HepG2 (cell line): ENCODE data around the gene TMEM86B. TPM values are rescaled to one million over a fixed set of nuclear protein-coding genes. Genes with fewer than 3 reads are reported as not detected.

ENCODE experiments used
- ATAC-seq: fragments of 200-7000 bp; cut with Tn5 transposase; 3 replicates; pipeline ENCODE4 v1.9.1; 2020; ENCODE audit warnings: mild to moderate bottlenecking, moderate library complexity
- BruUV-seq: library from RNA; stranded (reverse); fragments of 400-500 nt; replicated peaks from 2 replicates; lab custom pipeline; 2021; lab: Mats Ljungman, UMichigan
- CTCF ChIA-PET: fragments of 300-600 bp; formaldehyde crosslinking; extraction: SDS; loops from one replicate; lab custom pipeline; 2021; ENCODE audit warnings: low total read pairs, inconsistent platforms, low intra/inter-chr PET ratio; lab: Yijun Ruan, JAX
- POLR2A ChIA-PET: fragments of 350-600 bp; sonication (Branson Sonifier 250); formaldehyde crosslinking; loops from one replicate; lab custom pipeline; 2020; ENCODE audit warnings: antibody characterized with exemption, inconsistent platforms; lab: Yijun Ruan, JAX
- DNase-seq: peaks from one replicate; pipeline ENCODE4 v3.0.0-alpha.2; 2015; ENCODE audit warnings: low spot score
- FAIRE-seq: peaks from 3 replicates; lab custom pipeline; 2011; peaks lifted over from hg19 to GRCh38; lab: Jason Lieb, UNC
- H2AFZ ChIP-seq: one replicate; pipeline ENCODE4 v1.6.1; 2011; ENCODE audit warnings: low read length, inconsistent platforms
- H3K27ac ChIP-seq: fragments of 300-600 bp; 3 replicates; pipeline ENCODE4 v1.8.0; 2011; ENCODE audit warnings: mixed run types, mild to moderate bottlenecking, mixed read lengths, low read length, inconsistent platforms; ENCODE audit not compliant: insufficient read depth; ENCODE audit errors: extremely low read length
- H3K27me3 ChIP-seq, 2 experiments: fragments of 200-600 bp in 1 of 2; 2 replicates in 1 of 2; 3 replicates in 1 of 2; pipeline versions ENCODE4 v1.6.0 to v1.8.0; 2011; ENCODE audit warnings: low read length in 2 of 2, mild to moderate bottlenecking in 2 of 2, moderate library complexity in 2 of 2, inconsistent platforms in 1 of 2; ENCODE audit not compliant: insufficient read depth in 2 of 2, control insufficient read depth in 1 of 2
- H3K36me3 ChIP-seq, 2 experiments: fragments of 200-600 bp in 1 of 2; replicated peaks in 1 of 2; 2 replicates in 1 of 2; 3 replicates in 1 of 2; pipeline versions ENCODE4 v1.5.1 to v1.8.0; 2011; ENCODE audit warnings: low read length in 2 of 2, inconsistent platforms in 1 of 2; ENCODE audit not compliant: insufficient read depth in 2 of 2, control insufficient read depth in 1 of 2
- H3K4me1 ChIP-seq: 2 replicates; pipeline ENCODE4 v1.5.1; 2012; ENCODE audit warnings: low read length, inconsistent platforms; ENCODE audit not compliant: insufficient read depth
- H3K4me2 ChIP-seq: 2 replicates; pipeline ENCODE4 v1.6.0; 2011; ENCODE audit warnings: low read depth, low read length, inconsistent platforms
- H3K4me3 ChIP-seq, 3 experiments: fragments of 200-600 bp in 1 of 3; sonication (generic), shearing (Covaris generic) in 1 of 3; replicated peaks in 1 of 3; 2 replicates each; pipeline ENCODE4 v1.5.1; 2011 to 2016; ENCODE audit warnings: low read length in 3 of 3, inconsistent platforms in 2 of 3, low read depth in 2 of 3, mild to moderate bottlenecking in 2 of 3, control low read depth in 1 of 3, mixed read lengths in 1 of 3; ENCODE audit not compliant: insufficient read depth in 1 of 3
- H3K79me2 ChIP-seq: one replicate; pipeline ENCODE4 v1.6.1; 2011; ENCODE audit warnings: low read length, inconsistent platforms; ENCODE audit not compliant: insufficient read depth
- H3K9ac ChIP-seq: 2 replicates; pipeline ENCODE4 v1.6.0; 2011; ENCODE audit warnings: mild to moderate bottlenecking, low read depth, low read length, inconsistent platforms; ENCODE audit not compliant: insufficient read depth
- H3K9me3 ChIP-seq: 2 replicates; pipeline ENCODE4 v1.5.1; 2012; ENCODE audit warnings: mild to moderate bottlenecking, low read length
- H4K20me1 ChIP-seq: 2 replicates; pipeline ENCODE4 v1.6.0; 2011; ENCODE audit warnings: inconsistent platforms, mild to moderate bottlenecking, low read length, moderate library complexity; ENCODE audit not compliant: insufficient read depth
- ATM ChIP-seq: fragments of 450-650 bp; IDR thresholded peaks from 2 replicates; pipeline ENCODE4 v1.7.1; 2017; ENCODE audit warnings: mild to moderate bottlenecking, borderline replicate concordance
- HCFC1 ChIP-seq: fragments of 150-350 bp; IDR thresholded peaks from 2 replicates; pipeline ENCODE4 v1.6.1; 2014; ENCODE audit warnings: low read depth, low read length
- IRF9 ChIP-seq: sonication (generic); formaldehyde crosslinking; IDR thresholded peaks from 2 replicates; pipeline ENCODE4 v1.8.0; 2022; ENCODE audit warnings: missing genetic modification reagents, mild to moderate bottlenecking, borderline replicate concordance
- NFE2L1 ChIP-seq: sonication (generic); formaldehyde crosslinking; IDR thresholded peaks from 2 replicates; pipeline ENCODE4 v1.4.0; 2020; ENCODE audit warnings: missing genetic modification reagents, mild to moderate bottlenecking, borderline replicate concordance
- SUZ12 ChIP-seq: fragments of 150-350 bp; IDR thresholded peaks from 2 replicates; pipeline ENCODE4 v1.6.1; 2014; ENCODE audit warnings: low read depth, low read length
- THAP11 ChIP-seq: IDR thresholded peaks from 2 replicates; pipeline ENCODE4 v1.6.1; 2016; ENCODE audit warnings: missing biosample characterization, missing genetic modification reagents
- U2AF2 ChIP-seq: fragments of 200-400 bp; formaldehyde crosslinking; IDR thresholded peaks from 2 replicates; pipeline ENCODE4 v1.6.1; 2017; ENCODE audit warnings: low read depth, mild to moderate bottlenecking, low read length
- ZNF143 ChIP-seq: sonication (generic); formaldehyde crosslinking; IDR thresholded peaks from 2 replicates; pipeline ENCODE4 v1.4.0; 2020; ENCODE audit warnings: missing genetic modification reagents
- ZNF451 ChIP-seq: sonication (generic); formaldehyde crosslinking; IDR thresholded peaks from 2 replicates; pipeline ENCODE4 v1.5.0; 2020; ENCODE audit warnings: mild to moderate bottlenecking, missing genetic modification reagents
- ZNF552 ChIP-seq: sonication (generic); formaldehyde crosslinking; IDR thresholded peaks from 2 replicates; pipeline ENCODE4 v1.9.0; 2022; ENCODE audit warnings: missing genetic modification reagents, mild to moderate bottlenecking, borderline replicate concordance
- ZNF598 ChIP-seq: sonication (generic); formaldehyde crosslinking; IDR thresholded peaks from 2 replicates; pipeline ENCODE4 v1.5.1; 2020; ENCODE audit warnings: mild to moderate bottlenecking, missing genetic modification reagents, borderline replicate concordance
- ZNF780A ChIP-seq: sonication (generic); formaldehyde crosslinking; IDR thresholded peaks from 2 replicates; pipeline ENCODE4 v1.8.0; 2022; ENCODE audit warnings: mild to moderate bottlenecking, missing genetic modification reagents, moderate library complexity
- WGBS: methylation state at CpG from one replicate; pipeline ENCODE4 v1.1.6; 2017; ENCODE audit warnings: low lambda C conversion rate; 5-methylcytosine and 5-hydroxymethylcytosine counted together
- in situ Hi-C: cut with HindIII; loops from 2 replicates; pipeline ENCODE4 v1.10.0; 2017; ENCODE audit warnings: low pct_unique_long_range_greater_than_20kb; ENCODE audit not compliant: extremely low pct_ligation_motif_present
- intact Hi-C: fragments of 100-400 bp; cut with micrococcal nuclease; formaldehyde crosslinking; loops from one replicate; pipeline ENCODE4 v1.10.0; 2022; ENCODE audit not compliant: unreplicated experiment
- polyA plus RNA-seq, 8 experiments: library from polyadenylated mRNA; depleted of rRNA in 3 of 8; stranded (reverse) in 7 of 8; unstranded in 1 of 8; fragments of >200 nt; fragmentation: Illumina TruSeq in 4 of 8; extraction: Trizol in 4 of 8; gene quantifications; 2 replicates each; pipeline versions ENCODE4 v1.2.1 to v1.2.3, GENCODE V29; 2011 to 2016; ENCODE audit warnings: low read depth in 4 of 8, missing spikeins in 1 of 8, mixed read lengths in 1 of 8; ENCODE audit not compliant: insufficient read depth in 1 of 8
- total RNA-seq, 5 experiments: library from RNA; depleted of rRNA; stranded (reverse); fragments of >200 nt; fragmentation: Illumina TruSeq; extraction: Trizol; gene quantifications; 2 replicates each; pipeline ENCODE4 v1.2.3, GENCODE V29; 2016; ENCODE audit warnings: low read depth in 1 of 5
- TF ChIP-seq, protein P1 (sequence below): sonication (generic); formaldehyde crosslinking; IDR thresholded peaks from 2 replicates; pipeline ENCODE4 v1.5.1; 2020; ENCODE audit warnings: mild to moderate bottlenecking, missing genetic modification reagents, moderate library complexity
- TF ChIP-seq, protein P2 (sequence below), 2 experiments: fragments of 450-650 bp in 1 of 2; sonication (generic) in 1 of 2; formaldehyde crosslinking; IDR thresholded peaks; 2 replicates each; pipeline versions ENCODE4 v1.5.0 to v1.8.0; 2020 to 2022; ENCODE audit warnings: mild to moderate bottlenecking in 1 of 2, missing genetic modification reagents in 1 of 2
- TF ChIP-seq, protein P3 (sequence below): sonication (generic); formaldehyde crosslinking; IDR thresholded peaks from 2 replicates; pipeline ENCODE4 v1.5.0; 2020; ENCODE audit warnings: mild to moderate bottlenecking, missing genetic modification reagents, moderate library complexity

The TMEM86B gene
- total and polyA plus RNA-seq, 2 of the 13 experiments (the other 11 are each of a cell fraction or from before 2014, with no cell fraction given) = 7.7 to 9.6 TPM

GRCh38 chr19:55198651-55199050 lies 29.9 kb downstream of the TMEM86B start (continued):
- TF ChIP-seq, protein P1, sequence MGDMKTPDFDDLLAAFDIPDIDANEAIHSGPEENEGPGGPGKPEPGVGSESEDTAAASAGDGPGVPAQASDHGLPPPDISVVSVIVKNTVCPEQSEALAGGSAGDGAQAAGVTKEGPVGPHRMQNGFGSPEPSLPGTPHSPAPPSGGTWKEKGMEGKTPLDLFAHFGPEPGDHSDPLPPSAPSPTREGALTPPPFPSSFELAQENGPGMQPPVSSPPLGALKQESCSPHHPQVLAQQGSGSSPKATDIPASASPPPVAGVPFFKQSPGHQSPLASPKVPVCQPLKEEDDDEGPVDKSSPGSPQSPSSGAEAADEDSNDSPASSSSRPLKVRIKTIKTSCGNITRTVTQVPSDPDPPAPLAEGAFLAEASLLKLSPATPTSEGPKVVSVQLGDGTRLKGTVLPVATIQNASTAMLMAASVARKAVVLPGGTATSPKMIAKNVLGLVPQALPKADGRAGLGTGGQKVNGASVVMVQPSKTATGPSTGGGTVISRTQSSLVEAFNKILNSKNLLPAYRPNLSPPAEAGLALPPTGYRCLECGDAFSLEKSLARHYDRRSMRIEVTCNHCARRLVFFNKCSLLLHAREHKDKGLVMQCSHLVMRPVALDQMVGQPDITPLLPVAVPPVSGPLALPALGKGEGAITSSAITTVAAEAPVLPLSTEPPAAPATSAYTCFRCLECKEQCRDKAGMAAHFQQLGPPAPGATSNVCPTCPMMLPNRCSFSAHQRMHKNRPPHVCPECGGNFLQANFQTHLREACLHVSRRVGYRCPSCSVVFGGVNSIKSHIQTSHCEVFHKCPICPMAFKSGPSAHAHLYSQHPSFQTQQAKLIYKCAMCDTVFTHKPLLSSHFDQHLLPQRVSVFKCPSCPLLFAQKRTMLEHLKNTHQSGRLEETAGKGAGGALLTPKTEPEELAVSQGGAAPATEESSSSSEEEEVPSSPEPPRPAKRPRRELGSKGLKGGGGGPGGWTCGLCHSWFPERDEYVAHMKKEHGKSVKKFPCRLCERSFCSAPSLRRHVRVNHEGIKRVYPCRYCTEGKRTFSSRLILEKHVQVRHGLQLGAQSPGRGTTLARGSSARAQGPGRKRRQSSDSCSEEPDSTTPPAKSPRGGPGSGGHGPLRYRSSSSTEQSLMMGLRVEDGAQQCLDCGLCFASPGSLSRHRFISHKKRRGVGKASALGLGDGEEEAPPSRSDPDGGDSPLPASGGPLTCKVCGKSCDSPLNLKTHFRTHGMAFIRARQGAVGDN = 0 out of 2 replicates have a peak, but pooled peaks have one; percentile 18

- no peak overlapping the region for H3K27ac ChIP-seq
- no peaks in the 10 kb centered on the region for H3K27me3 ChIP-seq
- H3K79me2 ChIP-seq = no peaks in the 10 kb centered on the region
- 88% methylated on average over 4 of the region's 4 CpGs for WGBS
- BruUV-seq = no TSS peak
- ChIA-PET POLR2A (interaction anchor here (0.8 to 6.1 kb wide), 4 partner anchors 9 to 142 kb away, joined by 3 to 28 read pairs (median 6); partner anchors contain the start of gene PTPRH), CTCF (no interaction called here)
- peaks cover 25 to 69% of the 10 kb centered on the region in 2 experiments for H3K36me3 ChIP-seq
- no peak overlapping the region for H2AFZ ChIP-seq
- in situ Hi-C loops (no loop called here), intact Hi-C loops (no loop called here)
- ATAC-seq = no peak
- no peaks in the 10 kb centered on the region for H3K4me1 ChIP-seq
- H4K20me1 ChIP-seq = peaks cover 3% of the 10 kb centered on the region; the same call in 1 of the 2 replicates
- H3K4me3 ChIP-seq = no peak overlapping the region
- FAIRE-seq = no peak
- no peak overlapping the region for H3K4me2 ChIP-seq
- no peaks in the 10 kb centered on the region for H3K9me3 ChIP-seq
- H3K9ac ChIP-seq = no peak overlapping the region
- DNase-seq = no peak
- TF ChIP-seq U2AF2 (no peak), SUZ12 (0 out of 2 replicates have a peak, but pooled peaks have one; percentile 34), ZNF552 (CRISPR knock-in tag) (no peak), ZNF451 (no peak), ATM (no peak), NFE2L1 (CRISPR knock-in tag) (no peak), ZNF780A (CRISPR knock-in tag) (no peak), THAP11 (CRISPR knock-in tag) (peak; percentile 95), ZNF598 (no peak), ZNF143 (CRISPR knock-in tag) (peak; percentile 86), IRF9 (CRISPR knock-in tag) (no peak), HCFC1 (peak; percentile 61; the same call in 1 of the 2 replicates)
- TF ChIP-seq, protein P2, sequence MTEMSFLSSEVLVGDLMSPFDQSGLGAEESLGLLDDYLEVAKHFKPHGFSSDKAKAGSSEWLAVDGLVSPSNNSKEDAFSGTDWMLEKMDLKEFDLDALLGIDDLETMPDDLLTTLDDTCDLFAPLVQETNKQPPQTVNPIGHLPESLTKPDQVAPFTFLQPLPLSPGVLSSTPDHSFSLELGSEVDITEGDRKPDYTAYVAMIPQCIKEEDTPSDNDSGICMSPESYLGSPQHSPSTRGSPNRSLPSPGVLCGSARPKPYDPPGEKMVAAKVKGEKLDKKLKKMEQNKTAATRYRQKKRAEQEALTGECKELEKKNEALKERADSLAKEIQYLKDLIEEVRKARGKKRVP (CRISPR knock-in tag; IDR thresholded peaks at IDR 0.05) = no peak
- TF ChIP-seq, protein P3, sequence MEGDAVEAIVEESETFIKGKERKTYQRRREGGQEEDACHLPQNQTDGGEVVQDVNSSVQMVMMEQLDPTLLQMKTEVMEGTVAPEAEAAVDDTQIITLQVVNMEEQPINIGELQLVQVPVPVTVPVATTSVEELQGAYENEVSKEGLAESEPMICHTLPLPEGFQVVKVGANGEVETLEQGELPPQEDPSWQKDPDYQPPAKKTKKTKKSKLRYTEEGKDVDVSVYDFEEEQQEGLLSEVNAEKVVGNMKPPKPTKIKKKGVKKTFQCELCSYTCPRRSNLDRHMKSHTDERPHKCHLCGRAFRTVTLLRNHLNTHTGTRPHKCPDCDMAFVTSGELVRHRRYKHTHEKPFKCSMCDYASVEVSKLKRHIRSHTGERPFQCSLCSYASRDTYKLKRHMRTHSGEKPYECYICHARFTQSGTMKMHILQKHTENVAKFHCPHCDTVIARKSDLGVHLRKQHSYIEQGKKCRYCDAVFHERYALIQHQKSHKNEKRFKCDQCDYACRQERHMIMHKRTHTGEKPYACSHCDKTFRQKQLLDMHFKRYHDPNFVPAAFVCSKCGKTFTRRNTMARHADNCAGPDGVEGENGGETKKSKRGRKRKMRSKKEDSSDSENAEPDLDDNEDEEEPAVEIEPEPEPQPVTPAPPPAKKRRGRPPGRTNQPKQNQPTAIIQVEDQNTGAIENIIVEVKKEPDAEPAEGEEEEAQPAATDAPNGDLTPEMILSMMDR (CRISPR knock-in tag) = no peak
These were observed 31.0 kb downstream of the TMEM86B start for GRCh38 chr19:55197528-55197927.
